Stimulated activated CD4-positive, alpha-beta T cell treated with anti-CD3 and anti-CD28 coated beads, Interleukin-15, amount 100 ng/mL, for 48 hours (primary cell): ENCODE data around the gene HCN4.
"Not testable (repeated sequence)": the region's sequence is repeated elsewhere in the genome, so short reads cannot be mapped to it uniquely, and the experiment has no call there.

Experiments used
- DNase-seq, 2 donors: peaks; one replicate each; pipeline ENCODE4 v3.0.0-alpha.2; 2020; ENCODE audit warnings: low read depth in 2 of 2

Gene HCN4

DNA sequence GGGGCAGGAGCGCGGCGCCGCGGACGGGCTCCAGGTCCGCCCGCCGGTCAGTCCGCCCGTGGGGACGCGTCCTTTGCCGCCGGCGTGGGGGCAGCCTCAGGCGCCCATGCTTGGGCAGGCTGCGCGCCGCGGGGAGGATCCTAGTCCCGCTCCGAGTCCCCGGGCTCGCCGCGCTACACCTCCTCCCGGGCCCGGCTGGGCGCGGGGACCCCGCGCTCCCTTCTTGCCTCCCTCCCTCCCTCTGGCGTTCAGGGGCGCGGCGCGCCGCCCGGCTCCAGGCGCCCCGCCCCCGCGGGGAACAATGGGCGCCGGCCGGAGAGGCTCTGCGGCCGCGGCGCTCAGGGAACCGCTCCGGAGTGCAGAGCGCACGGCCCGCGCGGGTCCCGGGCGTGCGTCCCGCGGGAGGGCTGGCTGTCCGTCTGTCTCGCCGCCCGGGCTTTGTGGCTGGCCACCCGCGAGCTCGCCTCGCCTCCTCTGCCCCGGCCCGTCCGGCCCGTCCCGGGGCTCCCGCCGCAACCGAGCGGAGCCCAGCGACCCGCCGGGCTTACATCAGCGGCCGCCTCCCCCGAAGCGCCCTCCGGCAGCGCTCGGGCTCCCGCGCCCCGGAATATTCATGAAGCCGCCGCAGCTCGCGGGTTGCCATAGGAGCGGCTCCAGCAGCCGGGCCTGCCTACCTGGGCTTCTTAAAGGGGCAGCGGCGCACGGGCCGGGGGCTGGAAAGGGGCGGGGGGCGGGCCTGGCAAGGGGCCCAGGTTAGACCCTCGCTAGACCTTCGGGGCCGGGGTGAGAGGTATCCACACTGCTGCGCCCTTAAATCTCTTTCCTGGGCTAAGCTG, at the start of gene HCN4:
HCN4 (minus strand) TSS at position 658 of the 836 bp plus-strand sequence. CDS start 688 bp downstream, outside the sequence.
- DNase-seq = no peak

DNA sequence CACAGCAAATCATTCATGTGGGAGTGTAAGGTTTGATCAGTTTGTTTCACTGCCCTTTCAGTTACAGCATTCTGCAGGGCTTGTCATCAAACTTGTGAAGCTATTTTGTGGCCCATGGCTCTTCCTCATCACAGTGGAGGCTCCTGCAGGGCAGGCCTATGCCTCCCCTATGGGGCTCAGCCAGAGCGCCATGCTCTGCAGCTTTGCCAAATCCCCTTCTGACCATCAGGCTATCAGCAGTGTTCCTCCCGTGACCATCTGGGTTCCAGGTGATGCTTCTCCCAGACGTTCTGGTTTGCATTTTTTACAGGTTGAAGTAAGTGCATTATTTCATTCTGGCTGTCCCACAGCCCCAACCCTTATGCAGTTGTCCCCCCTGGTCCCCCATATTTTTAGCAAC, 46.1 kb upstream of the HCN4 start:
- DNase-seq = no peak

DNA sequence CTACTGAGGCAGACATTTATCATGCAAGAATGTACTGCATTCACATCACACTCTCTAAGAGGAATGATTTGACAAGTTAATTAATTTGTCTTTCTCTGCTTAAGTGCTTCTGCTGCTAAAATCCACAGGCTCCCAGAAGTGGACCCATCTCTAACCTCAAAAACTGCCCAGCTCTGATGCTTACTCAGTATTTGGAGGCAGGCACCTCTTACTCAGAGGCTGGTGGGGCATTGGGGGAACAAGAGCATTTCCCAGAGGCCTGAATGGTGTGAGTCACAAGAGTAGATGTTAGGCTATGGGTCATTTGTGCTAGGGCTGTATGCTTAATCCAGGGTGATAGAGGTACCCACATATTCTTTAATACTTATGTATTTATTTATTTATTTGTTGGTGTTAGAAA, 34.4 kb upstream of the HCN4 start:
- no peak for DNase-seq

DNA sequence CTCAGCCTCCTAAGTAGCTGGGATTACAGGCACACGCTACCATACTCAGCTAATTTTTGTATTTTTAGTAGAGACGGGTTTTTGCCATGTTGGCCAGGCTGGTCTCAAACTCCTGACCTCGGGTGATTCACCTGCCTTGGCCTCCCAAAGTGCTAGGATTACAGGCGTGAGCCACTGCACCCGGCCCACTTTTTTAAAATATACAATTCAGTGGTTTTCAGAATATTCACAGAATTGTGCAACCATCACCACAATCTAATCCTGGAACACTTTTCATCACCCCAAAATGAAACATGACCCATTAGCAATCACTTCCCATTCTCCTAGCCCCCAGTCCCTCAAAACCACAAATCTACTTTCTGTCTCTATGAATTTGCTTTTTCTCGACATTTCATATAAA, 31.5 kb upstream of the HCN4 start:
- not testable (repeated sequence) for DNase-seq

DNA sequence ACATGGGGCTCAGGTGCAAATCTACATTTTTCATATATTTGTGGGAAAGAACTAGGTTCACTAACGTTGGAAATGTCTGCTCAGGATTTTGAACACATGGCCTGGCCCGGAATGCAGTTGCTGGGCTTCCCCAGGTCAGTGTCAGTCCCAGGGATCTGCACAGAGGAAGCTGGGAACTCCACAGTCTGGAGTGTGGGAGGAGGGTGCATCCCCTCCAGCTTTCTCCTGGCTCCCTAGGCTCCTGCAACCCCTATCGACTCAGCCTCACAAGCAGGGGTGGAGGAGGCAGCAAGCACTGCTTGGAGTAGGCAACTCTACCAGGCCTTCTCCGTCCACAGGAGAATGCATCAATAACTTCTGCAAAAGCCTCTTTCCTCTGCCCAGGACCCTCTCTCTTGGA, 30.1 kb upstream of the HCN4 start:
- DNase-seq = no peak

DNA sequence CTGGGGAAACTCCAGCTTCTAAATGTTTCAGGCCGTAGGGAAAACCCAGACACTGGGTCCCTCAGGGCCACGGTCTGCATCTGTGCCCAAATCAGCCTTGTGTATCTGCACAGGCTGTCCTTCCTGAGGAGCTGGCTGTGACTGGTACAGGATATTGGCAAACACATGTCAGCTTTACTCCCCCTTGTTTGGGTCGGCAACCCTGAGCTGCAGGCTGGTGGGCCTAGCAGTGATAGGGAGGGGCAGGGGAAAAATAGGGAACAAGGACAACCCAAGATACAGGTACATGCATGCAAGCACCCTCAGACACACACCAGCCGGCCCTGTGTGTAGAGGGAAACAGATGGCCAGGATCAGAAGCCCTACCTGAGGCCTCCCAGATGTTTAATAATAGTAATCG, 28.7 kb upstream of the HCN4 start:
- DNase-seq = no peak

DNA sequence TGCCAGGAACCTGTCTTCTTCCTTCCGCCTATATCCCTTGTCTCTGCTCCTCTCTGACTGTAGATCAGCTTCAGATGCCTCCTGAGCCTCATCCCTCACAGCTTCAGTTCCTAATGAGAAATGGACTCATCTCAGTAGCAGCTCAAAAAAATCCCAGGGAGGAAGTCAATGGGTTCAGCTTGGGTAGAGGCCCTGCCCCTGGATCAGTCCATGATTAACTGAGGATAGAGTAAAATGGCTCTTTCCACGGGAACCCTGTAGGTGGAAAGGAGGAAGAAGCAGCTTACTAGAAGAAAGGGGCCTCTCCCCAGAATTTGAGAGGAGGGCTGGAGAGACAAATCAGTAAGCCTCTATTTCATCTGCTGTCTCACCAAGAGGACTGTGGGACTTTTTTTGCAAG, 26.9 kb upstream of the HCN4 start:
- no peak for DNase-seq

DNA sequence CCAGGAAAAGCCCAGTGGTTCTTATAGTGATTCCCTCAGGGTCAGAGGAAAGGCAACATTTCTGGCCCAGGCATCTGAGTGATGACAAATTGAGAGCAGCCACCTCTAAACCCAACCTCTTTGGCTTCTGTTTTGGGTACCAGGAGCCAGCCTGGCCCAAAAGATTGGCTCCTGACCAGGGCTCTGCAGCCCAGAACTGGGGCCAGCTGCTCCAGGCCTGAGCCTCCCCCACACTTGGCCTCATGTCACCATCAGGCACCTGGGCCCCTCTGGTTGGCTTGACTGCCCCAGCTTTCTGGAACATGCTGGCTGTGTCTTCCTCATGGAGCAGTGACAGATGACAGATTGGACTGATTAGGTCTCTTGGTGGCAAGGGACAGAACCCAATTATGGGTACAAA, 26.0 kb upstream of the HCN4 start:
- no peak for DNase-seq

DNA sequence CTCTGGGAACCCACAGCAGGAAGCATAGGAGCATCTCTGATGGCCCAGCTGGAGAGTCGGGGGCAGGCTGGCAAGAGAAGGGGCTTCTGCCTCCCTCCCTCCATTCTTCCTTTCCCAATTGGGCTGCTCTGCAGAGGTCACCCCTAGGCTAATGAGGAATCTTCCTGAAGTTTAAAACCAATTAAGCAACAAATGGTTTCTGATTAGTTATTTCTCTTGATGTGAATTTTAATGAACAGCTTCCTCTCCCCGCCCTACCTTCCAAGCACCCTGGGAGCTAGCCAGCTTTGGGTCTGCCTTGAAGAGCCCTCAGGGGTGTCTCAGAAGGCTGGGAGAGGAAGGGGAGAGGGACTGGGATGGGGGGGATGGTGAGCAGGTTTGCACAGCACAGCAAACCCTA, 24.6 kb upstream of the HCN4 start:
- no peak for DNase-seq

DNA sequence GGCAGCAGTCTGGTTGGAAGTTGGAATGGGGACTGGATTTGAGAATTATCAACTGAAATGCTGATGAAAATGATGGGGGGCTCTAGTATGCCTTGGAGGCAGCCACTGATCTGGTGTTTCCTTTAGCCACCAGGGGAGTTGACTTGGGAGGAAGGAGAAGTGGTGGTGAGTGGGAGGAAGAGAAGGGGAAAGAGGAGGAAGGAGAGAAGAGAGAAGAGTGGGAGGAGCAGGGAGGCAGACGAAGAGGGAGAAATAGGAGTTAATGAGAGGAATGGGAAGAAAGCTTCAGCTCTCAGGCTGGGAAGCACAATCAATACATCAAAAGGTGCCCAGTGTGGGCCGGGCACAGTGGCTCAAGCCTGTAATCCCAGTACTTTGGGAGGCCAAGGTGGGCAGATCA, 23.3 kb upstream of the HCN4 start:
- DNase-seq = no peak

DNA sequence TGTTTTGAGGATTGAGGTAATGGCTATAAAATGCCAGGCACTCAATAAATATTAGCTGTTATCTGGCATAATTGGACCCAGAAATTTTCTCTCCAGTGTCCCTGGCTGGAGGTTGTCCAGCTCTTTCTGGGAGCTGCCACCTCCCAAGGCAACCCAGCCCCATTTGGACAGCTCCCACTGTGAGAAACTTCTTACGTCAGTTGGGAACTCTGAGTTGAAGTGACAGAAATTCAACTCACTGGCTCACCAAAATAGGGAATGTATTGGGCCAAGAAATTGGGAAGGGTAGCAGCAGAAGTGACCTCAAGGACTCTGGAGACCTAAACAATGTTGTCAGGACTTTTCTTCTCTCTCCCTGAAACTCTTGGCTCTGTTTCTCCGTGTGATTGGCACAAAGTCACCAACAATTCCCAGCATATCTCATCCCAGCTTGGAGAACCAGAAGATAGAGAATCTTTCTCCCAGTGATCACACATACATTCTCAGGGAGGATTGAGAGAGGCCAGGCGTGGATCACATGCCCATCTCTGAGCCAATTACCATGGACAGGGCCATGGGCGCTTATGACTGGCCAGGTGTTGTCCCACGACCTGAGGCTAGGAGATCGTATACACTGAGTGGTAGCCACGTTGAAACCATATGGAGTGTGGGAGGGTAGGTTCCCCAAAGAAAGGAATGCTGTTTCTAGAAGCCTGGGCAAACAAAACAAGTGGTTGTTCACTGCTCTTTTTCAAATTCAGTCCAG, 22.5 kb upstream of the HCN4 start:
- DNase-seq = no peak

DNA sequence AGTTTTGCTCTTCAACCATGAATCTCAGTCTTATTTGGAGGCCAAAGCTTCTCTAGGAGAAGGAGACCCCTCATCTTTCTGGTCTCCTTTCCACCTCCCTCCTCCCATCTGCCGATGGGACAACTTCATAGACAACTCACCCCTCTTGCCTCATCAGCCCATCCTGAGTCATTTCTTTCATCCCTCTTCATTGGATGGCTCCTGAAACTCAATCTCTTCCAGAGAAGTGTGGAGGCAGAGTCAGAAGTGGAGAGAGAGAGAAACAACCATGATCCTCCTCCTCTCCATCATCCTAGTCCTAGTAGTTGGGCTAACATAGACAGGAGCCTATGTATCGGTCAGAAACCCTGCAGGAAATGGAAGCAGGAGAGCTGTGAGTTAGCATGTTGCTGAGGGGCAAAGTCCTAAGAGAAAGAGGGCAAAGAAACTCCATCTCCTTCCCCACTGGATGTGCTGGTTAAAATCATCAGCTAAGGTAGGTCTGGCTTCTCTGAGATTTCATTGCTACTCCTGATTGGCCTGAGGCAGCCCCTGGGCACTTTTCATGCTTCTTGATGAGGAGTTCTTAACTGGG, 21.3 kb upstream of the HCN4 start:
- DNase-seq = no peak

DNA sequence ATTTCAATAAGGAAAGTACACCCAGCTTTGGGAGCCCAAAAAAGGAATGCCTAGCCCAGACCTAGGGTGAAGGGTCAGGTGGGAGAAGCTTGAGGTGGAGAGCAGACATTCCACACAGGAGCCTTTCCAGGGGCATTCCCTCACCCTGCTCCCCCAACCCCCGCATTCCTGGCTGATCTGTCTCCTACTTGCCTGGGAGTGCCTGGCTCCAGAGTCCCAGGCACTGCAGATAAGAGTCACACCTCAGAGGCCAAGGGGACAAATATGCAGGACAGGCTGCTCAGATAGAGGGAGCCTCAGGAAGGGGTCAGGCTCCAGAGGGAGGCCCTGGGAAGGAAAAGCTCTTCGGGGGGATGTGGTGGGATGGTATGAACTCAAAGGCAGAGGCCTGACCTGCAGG, 20.8 kb upstream of the HCN4 start:
- DNase-seq = no peak

DNA sequence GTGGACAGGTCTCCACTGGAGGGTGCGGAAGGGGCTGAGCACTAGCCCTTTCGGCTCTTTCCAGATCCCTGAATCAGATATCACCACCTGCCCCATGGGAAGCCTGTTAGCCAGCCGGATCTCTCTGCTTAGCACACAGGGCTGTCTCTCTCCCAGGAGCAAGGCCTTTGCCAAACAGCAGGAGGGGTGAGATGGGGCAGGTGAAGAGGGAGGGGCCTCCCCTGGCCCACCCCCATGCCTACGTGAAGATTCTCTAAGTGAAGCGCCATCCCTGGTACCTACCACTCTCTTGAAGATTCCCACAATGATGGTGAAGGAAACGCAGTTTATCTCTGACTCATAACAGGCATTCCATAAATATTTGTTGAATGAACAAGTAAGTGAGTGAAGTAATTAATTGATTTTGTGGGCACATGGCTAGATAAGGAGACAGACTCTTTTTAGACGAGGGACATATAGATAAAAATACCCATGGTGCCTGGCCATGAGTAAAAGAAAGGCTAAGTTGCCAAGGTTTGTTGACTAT, 19.6 kb upstream of the HCN4 start:
- DNase-seq = no peak

DNA sequence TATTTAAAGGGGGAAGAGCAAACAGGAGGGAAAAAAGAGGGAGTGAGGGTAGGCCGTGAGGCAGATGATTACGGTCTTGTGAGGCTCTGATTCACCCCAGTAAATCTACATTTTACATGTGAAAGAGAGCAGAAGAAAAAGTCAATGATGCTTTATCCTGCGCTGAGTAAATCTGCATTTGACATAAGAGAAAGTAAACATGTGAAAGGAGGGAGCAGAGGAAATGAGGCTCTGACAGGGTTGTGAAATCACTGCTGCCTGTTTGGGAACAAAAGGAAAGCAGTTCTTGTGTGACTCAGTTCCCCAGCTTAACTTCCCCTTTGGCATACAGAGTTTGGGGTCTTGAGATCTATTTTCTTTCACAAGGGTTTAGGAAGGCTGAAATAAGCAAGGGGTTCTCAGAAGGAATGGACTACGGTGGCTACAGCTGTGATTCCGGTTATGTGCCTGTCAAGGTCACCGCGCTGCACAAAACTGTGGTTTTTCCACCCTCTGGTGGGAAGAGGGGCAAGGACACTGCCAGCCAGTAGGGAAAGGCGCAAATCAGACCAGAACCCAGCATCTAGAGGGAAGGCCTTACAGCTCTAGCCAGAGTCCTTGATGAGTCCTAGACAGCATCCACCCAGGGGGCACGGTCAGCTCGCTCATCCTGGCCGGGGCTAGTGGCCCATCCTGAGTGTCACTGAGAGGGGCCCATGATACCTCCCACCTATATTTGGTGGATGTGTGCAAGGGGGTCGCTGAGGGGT, 18.9 kb upstream of the HCN4 start:
- no peak for DNase-seq

DNA sequence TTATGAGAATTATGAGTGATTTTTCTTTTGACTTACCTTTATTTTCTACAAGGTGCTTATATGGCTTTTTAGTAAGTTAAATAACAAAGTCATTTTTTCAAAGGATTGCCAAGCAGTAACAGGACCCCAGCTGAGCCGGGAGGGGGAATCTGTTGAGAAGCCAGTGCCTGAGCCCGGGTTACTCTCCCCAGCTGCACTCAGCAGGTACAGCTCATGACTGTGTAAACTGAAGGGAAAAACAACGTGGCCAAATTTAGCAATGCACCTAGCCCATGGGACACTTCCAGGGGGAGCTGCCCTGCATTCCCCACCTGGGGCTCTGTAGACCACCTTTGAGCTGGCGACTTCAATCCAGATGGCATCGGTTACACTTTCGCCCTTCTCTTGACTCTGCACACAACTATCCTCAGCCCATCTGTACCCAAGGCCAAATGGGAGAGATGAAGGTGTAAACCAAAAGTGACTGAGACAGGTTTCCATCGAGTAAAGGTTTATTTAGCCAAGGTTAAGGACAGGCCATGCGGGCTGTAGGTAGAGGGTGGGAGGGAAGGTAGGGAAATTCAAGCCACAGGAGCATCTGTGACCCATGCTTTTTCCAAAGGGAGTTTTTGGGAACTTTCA, 18.2 kb upstream of the HCN4 start:
- DNase-seq = no peak

DNA sequence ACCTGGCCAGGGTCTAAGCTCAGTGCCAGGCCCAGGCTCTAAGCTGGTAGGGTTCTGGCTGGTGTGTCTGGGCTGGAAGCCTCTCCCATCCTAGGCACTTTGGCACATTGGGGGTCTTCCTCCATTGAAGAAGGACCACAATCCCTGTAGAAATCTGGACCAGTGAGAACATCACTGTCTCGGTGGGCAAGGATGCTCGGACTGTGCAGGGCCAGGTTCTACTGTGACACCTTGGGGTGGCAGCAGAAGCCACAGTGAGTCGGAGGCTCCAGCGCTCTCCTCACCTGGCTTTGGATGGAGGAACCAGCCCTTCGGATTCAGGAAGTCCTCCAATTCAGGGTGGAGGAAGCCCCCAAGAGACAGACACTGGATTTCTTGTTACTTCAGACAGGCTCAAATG, 17.5 kb upstream of the HCN4 start:
- no peak for DNase-seq

DNA sequence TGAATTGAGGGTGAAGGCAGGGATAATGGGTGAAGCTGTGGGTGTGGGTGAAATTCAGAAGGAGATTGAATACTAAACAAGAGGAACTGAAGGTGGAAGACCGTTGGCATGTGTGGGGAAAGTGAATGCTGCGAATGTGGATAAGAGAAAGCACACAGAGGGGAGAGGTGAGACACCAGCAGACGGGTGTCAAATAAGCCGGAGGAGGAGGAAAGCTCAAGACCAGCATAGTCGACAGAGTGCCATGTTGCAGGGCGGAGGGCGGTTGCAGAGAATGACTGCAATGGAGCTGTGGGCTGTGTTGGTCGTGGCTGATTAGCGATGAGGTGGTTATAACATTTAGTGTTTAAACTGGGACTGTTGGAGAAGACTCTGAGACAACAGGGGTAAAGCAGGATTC, 16.4 kb upstream of the HCN4 start:
- DNase-seq = no peak

DNA sequence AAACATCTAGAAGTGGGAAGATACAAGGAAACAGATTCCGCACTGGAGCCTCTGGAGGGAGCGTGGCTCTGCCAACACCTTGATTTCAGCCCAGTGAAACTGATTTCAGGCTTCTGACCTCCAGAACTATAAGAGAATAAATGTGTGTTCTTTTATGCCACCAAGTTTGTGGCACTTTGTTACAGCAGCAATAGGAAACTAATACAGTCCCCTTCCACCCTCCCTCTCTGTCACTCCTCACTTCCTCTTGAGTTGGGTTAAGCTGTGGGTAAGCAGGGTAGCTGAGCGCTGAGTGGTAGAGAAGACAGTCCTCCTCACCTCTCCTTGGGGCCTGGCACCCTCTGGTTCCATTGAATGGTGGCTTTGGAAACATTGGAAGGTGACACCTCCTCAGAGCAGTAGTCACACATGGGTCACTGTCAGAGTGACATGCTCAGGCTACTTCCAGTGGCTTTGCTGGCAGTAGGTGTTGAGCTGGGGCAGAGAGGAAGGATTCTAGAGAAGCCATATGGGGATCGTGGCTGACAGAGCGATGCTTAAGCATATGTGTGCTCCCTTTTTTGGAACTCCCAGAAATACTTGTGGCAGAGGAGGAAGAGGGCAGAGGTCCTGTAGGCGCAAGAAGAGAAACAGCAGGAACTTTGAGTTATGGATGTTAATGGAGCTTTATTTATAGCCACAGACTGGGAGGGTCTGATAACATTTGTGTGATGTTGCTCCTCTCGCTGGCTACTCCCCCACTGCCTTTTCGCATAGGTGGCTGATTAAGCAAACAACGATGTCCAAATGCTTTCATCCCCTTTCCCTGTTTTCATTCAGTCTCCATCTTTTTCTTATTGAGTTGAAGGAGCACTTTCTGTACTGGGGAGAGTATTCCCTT, 14.8 kb upstream of the HCN4 start:
- DNase-seq = no peak

DNA sequence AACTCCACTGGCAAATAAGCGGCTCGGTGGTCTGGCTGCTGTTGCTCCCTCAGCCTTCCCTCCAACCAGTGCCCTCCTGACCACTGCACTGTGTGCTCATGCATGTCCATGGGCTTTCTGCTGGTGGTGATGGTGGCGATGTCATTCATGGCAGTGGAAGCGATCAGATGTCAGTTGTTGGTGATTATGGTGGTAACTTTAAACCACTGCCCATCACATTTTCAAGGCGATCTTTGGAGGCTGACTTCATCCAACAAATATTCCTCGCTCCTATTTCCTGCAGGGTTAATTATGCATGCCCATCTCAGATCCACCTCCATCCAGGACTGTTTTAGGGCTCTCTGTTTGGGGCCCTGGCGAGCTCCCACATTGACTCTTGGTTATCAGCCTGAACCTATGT, 13.4 kb upstream of the HCN4 start:
- DNase-seq = no peak

DNA sequence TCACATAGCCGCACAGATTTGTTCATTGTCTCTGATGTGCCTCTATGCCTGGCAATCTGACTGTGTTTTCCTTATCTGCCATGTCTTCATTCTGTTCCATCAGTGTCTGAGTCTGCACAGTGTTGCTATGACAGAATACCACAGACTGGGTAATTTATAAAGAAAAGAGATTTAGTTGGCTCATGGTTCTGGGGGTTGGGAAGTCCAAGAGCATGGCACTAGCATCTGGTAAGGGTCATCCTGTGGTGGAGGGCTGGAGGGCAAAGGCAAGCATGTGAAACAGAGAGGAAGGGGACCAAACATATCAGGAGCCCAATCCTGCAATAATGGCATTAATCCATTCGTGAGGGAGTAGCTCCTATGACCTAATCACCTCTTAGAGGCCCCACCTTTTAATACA, 11.9 kb upstream of the HCN4 start:
- no peak for DNase-seq
